HG02973 (cell line): ENCODE data around the gene SQOR.

ENCODE experiments used
- ATAC-seq: cut with Tn5 transposase; IDR thresholded peaks from one replicate; pipeline ENCODE4 v1.9.1; 2021; ENCODE audit warnings: moderate library complexity; ENCODE audit not compliant: unreplicated experiment

The SQOR gene

GRCh38 chr15:45657764-45658545, 23.1 kb downstream of the SQOR start:
- no peak for ATAC-seq

- ATAC-seq, result no peak
Observed at GRCh38 chr15:45660231-45660979, 25.6 kb downstream of the SQOR start.

DNA sequence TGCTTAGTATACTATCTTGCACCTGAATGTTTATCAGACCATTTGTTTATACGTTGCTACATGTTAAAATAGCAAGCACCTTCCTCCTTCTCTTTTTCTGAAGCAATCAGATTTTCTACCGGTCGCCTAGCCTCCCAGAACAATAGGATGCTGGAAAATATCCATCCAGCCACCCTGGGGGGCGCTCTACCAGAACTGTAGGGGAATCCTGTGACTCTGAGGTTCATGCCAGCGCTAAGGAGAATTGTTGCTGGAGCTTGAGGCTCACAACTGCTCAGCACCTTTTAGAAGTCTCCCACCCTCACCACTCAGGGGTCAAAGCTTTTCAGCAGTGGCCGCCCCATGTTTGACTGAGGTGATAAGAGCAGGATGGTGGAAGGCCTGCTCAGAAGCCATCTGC, 27.5 kb downstream of the SQOR start:
- ATAC-seq, result no peak

DNA sequence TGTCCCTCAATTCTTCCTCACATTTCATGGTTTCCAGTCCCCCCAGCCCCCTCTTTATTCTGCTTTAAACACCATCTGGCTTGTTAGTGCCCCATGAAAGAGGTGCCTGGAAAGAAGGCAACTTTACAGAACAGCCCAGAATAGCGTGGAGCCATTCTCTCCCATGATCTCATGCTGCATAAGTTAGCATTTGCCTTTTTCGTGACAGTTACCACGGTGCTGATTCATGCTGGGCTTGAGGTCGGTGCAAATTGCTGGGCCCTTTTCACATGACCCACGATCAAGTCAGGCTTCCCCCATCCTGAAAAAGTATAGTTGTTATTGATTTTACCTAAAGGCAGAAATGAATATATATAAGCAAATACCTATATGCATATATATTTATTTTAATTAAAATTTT, 29.6 kb downstream of the SQOR start:
- ATAC-seq, result no peak

DNA sequence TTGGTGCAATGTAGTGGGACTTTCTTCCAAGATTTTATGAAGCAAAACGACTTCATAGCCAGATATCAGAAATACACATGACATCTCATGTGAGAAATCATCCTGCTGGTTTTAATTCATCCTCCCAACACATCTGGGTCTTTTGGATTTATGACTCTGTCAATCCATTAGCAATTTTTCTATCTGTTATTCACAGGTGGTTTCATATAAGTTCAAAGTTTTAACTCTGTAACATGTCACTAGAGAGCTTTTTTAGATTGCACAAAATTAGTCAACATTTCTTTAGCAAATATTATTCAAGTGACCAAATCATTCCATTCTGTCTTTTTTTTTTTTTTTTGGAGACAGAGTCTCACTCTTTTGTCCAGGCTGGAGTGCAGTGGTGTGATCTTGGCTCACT, 30.4 kb downstream of the SQOR start:
- ATAC-seq, result no peak

DNA sequence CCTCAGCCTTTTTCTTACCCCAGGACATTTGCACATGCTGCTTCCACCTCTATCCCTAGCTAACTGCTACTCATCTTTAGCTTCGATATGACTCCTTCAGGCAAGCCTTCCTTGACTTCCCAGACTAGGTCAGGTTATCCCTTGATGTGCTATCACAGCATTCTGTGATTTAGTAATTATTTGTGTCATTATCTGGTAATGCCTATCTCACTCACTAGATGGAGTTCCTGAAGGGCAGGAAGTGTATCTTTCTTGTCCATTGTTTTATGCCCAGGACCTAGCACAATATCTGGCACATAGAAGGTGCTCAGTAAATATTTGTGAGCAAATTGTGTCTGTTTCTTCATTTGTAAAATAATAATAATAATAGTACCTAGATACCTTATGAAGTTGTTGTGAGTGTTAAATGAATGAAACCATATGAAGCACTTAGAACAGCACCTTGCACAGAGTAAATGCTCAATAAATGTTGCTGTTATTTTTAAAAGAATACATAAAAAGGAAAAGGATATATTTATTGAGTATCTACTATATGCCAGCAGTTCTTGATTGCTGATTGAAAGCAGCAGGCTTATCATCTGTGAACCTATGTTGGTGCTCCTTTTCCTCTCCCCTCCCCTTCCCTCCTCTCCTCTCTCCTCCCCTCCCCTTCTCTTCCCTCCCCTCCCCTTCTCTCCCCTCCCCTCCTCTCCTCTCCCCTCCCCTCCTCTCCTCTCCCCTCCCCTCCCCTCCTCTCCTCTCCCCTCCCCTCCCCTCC, 31.5 kb downstream of the SQOR start:
- no peak for ATAC-seq

- ATAC-seq, result no peak
Observed at GRCh38 chr15:45667002-45667401, 32.2 kb downstream of the SQOR start.

- ATAC-seq, result no peak
Observed at GRCh38 chr15:45668386-45668785, 33.6 kb downstream of the SQOR start.

DNA sequence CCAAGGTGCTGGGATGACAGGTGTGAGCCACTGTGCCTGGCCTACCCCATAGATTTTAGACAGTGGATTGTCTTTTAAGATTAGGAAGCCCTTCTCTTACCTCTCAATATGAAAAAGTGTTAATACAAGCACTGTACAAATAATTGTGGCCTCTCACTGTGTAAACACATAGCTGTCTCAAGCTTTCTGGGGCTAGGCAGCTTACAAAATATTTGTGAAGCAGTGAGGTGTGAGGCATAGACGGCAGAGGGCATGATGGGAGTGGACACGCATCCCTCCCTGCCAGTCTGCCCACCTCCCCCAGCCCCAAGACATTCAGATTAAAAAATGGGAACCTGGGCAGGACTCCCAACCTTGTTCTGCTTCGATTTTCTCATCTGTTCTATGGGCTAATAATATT, 34.6 kb downstream of the SQOR start:
- no peak for ATAC-seq

DNA sequence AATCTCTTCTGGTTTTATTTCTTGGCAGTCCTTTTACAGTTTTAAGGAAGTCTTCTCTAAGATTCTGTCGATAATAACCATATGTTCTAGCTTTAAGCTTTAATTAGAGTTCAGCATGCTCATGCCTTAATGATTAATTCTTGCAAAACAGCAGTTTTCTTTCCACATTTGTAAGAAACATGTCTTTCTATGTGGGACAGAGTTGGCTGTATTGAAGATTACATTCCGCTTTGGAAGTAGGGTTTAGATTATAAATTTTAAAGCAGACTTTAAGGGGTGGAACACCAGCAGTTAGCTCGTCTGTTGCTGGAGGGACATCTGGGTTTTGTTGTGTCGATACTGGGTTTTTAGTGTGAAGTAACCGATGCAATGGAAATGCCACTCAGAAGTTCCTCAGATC, 35.3 kb downstream of the SQOR start:
- ATAC-seq, result no peak

DNA sequence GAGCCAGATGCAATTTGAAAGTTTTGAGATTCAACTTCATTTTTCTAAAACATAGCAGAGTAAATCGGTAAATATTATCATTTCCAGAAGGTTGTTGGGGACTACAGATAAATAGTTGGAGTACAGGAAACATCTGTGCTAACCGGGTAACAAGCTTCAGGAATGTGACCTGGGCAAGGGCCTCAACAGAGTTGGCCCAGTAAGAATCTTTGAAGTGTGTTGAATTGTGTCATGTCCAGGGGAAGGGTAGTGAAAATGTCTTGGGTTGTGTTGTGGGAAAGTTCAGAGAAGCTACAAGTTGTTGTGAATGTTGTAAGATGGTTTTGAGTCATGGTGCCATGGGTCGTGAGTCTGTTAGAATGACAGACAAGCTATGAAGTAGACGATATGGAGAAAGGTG, 35.7 kb downstream of the SQOR start:
- no peak for ATAC-seq

DNA sequence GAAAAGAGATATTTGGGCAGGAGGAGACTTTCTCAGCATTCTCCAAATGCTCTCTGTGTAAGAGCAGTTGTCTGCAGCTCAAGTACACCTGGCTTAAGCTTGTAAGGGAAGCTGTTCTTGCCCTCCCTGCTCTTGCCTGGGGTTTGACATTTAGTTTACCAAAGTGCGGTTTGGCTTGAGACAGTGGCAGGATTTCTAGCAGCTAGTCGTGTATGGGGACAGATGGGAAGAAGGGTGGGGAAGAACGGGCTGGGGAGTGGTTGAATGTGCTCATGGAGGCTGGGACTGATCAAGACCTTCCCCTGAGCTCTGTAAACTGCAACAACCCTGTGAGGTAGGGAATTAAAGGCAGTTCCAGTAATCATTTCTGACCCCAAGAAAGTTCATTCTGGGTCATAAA, 39.8 kb downstream of the SQOR start:
- no peak for ATAC-seq

DNA sequence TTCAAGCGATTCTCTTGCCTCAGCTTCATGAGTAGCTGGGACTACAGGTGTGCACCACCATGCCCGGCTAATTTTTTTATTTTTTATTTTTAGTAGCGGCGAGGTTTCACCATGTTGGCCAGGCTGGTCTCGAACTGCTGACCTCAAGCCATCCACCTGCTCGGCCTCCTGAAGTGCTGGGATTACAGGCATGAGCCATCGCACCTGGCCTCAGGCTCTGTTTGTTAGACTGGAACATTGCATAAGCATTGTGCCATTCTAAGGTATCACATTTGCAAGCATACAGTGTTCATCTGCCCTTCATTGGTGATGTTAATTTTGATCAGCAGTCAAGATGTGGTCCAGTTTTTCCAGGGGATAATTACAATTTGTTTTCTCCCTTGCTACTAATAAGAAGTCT, 43.0 kb downstream of the SQOR start:
- ATAC-seq, result no peak

DNA sequence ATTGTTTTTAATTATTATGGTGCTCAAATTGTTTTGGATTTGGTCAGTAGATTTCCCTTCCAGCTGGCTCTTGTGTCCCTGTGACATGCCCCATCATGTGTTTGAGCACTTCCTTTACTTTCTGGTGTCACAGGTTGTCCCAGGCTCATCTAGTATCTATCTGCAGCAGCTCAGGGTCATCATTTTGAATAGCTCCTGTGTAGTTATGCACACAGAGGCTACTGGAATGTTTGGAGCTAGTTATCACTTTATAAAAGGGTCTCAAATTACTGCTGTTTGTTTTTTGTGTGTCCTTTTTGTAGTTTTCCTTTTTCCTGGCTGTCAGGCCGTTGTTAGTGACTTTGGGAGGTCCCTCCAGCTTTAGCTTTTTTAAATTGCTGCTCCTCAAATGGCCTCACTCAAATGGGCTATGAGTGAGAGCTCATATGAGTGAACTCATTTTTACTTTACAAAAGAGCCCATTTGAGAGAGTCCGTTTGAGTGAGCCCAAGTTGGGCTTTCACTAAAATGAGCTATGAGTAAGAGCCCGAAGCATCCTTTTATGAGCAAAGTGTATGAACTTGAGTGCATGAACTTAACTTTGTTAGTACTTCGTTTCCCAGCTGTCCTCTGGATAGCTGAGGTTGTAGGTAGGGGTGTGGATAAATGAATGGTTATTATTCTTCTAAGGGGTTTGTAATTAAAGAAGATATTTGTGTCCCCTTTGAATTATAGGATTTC, 43.8 kb downstream of the SQOR start:
- no peak for ATAC-seq

GRCh38 chr15:45684533-45684932, 49.7 kb downstream of the SQOR start:
- ATAC-seq, result no peak

- no peak for ATAC-seq
Observed at GRCh38 chr15:45689616-45690015, 54.8 kb downstream of the SQOR start.

DNA sequence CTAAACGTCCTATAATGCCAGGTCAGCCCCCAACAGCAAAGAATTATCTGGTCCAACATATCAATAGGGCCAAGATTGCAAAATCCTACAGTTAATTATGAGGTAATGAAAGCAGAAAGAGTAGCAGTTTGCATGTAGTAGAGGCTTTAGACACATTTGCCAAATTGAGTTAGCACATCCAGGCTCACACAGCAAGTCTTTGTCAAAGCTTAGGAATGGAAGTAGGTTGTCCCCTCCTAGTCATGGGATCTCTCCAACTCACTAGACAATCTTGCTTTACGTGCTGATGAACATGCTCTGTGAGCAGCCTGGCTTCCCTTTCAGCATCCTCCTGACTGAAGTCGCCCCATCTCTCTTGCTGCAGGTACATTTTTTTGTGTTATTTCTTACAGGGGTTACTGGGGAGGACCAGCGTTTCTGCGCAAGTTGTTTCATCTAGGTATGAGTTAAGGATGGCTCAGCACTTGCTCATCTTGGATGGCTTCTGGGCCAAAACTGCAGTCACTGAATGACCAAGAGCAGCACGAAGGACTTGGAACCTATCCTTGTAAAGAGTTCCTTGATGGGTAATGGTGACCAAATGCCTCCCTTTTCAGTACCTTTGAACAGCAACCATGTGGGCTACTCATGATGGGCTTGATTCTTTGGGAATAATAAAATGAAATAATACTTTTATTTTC, 55.9 kb downstream of the SQOR start:
- ATAC-seq, result no peak

GRCh38 chr15:45701108-45701507, 66.3 kb downstream of the SQOR start:
- no peak for ATAC-seq

GRCh38 chr15:45702041-45702440, 67.2 kb downstream of the SQOR start:
- ATAC-seq, result no peak

- no peak for ATAC-seq
Observed at GRCh38 chr15:45703670-45704328, 69.0 kb downstream of the SQOR start.
